Muscle of arm (tissue), 12 donors: ENCODE results near the gene CCHCR1. TPM values are rescaled to one million over a fixed set of nuclear protein-coding genes. Genes with fewer than 3 reads are reported as not detected.

Experiments
- DNase-seq: peaks from one replicate; pipeline ENCODE4 v3.0.0-alpha.2; 2013
- polyA plus RNA-seq, 12 donors: library from polyadenylated mRNA; unstranded; fragments of 120-200 nt; gene quantifications; one replicate each; pipeline ENCODE4 v1.2.1, GENCODE V29; 2013; ENCODE audit not compliant: insufficient read length in 12 of 12

Gene CCHCR1
- polyA plus RNA-seq, 12 donors = 9.5 to 25.3 (median 12.6) TPM; not detected in 1

DNA sequence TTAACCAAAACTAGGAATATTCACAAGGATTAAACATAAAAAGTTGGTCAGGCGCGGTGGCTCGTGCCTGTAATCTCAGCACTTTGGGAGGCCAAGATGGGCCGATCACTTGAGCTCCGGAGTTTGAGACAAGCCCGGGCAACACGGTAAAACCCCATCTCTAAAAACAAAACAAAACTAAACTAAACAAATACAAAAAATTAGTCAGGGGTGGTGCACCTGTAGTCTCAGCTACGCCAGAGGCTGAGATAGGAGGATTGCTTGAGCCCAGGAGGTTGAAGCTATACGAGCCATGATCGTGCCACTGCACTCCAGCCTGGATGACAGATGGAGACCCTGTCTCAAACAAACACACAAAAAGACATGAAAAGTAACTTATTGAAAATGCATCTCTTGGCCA is 21.9 kb downstream of the CCHCR1 start:
- no peak for DNase-seq

DNA sequence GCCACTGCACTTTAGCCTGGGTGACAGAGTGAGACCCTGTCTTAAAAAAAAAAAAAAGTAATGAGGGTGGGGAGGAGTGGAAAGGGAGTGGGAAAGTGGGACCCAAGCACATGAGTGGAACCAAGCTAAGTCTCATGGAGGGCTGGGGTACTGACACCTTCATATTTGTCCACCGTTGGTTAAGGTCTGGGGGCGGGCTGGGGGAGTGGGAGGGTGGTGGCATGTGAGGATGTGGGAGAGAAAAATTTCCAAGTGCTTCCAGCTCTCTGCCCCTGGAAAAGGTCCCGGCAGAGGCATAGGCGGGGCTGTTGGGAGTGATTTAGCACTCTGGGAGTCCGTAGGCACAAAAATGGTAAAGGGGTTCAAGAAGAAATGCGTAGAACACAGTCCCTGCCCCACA is 24.8 kb downstream of the CCHCR1 start:
- no peak for DNase-seq

DNA sequence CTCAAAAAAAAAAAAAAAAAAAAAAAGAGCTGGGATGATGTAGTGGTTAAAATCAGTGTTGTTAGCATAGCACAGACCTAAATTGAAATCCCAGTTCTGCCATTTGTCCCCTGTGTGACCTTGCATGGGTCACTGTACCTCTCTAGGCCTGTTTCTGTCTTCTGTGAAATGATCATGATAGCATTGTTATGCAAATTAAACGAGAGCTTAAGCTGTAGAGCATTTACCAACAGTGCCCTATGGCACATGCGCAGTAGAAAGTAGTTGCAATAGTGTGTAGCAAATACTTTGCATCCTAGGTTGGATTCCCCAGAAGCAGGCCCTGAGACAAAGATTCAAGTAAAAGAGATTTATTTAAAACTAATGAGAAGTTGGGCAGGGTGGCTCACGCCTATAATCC is 26.0 kb downstream of the CCHCR1 start:
- no peak for DNase-seq

DNA sequence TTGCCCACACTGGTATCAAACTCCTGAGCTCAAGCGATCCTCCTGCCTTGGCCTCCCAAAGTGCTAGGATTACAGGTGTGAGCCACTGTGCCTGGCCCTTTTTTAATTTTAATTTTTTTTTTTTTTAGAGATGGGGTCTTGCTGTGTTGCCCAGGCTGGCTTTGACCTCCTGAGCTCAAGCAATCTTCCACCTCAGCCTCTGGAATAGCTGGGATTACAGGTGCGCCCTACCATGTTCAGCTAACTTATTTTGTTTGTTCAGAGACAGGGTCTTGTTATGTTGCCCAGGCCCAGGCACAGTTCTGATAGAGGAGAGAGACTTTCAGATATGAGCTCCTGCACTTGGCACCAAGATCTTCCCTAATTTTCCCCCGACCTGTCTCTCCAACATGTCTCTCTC is 26.9 kb downstream of the CCHCR1 start:
- no peak for DNase-seq

DNA sequence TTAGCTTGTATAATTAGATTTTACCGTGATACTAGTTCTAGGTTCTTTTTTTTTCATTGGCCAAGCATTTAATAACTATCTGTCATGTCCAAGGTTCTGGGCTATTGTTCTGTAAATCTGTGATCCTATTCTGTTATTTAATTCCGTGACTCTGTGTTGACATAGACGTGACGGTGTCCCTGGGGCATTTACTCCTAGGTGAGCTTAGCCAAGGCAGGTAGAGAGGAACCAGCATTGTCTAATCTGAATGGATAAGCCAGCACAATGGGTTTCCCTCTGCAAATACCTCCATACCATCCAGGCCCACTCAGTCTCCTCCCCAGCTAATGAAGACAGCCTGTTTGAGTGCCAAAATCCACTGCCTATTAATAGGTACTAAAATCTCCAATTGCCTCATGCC is 28.5 kb downstream of the CCHCR1 start:
- DNase-seq = no peak

DNA sequence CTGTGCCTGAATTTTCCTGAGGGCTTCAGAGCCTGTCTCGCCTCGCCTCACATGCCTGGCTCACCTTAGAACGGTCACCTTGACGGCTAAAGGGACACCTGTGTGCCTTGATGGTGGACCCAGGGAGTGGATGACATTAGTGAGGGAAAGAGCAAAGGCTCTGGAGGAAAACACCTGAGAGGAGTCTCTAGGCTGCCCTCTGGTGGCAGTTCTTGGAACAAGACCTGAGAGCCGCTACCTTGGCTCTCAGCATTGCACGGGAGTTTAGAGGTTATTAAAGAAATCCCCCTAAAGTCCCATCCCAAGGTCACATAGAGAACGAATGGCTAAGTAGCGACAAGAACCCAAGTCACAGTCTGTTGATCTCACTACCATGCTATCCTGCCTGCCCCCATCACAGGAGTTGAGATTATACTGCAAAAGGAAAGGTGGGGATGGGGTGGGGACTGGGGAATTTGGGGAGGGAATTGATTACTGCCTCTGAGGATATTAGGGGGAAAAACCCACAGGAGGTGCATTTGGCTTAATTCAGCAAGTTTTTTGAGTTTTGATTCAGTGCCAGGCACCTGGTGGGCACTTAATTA is 29.4 kb downstream of the CCHCR1 start:
- DNase-seq = no peak

DNA sequence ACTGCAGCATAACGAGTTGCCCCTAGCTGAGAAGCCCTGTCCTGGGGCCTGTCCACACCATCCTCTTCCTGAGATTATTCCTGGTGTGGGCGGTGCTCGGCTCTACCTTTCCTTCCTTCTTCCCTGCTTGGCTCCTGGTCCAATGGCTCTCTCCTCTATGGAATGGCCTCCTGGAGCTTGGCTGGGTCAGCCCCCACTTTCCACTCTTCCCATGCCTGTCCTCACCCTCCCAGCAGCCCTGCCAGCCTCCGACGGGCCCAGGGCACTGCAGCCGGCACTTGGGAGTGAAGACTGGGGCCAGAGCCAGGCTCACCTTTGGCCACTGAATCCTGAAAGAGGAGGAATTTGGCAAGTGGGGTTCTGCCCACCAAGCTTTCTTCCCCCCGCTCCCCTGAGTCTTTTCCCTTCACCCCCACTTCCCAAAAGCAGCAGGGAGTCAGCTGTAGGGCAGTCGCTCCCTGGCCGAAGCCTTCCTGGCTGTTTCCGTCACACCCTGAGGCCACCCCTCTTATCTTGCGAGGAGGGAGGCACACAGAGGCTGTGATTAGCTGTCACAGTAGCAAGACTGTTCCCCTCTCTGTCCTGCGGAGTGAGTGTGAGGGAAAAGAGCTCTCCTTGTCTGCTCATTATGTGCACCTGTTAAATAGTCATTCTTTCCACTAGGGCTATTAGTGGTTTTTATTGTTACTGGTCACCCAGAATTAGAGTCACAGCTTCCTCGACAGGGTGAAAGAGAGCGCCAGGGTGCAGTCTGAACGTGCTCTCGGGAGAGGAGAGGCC is 31.0 kb downstream of the CCHCR1 start:
- DNase-seq = no peak

DNA sequence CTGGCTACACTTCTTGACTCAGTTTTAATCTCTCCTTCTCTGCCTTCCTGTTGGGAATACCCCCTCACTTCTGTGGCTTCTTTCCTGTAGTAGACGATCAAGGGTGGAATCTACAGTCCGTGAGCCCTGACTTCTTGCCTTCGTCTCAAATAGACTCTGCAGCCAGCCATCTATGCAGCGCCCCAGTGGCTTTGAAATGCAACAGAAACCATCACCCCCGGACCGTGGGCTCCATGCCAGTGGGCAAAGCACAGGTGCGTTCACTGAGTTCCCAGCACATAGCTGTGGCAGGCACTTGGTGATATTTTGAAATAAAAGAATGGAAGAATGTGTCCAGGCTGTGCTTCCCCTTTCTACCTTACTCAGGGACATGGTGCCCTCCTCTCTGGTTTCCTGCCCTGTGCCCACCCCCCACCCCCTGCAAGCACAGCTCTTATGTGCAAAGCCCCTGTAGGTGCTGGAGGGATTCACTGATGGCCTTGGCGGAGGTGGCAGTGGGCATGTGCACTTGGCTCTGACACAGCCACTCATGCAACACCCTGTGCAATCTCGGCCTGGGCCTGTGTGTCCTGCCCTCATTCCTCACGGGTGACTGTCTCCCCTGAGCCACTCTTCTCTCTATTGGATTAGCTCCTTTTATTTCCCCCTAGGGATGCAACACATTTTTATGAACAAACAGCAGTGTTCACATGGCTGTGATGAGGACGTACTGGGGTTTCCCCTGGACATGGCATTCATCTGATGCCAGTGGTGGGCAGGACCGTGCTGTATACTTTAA is 31.8 kb downstream of the CCHCR1 start:
- no peak for DNase-seq

DNA sequence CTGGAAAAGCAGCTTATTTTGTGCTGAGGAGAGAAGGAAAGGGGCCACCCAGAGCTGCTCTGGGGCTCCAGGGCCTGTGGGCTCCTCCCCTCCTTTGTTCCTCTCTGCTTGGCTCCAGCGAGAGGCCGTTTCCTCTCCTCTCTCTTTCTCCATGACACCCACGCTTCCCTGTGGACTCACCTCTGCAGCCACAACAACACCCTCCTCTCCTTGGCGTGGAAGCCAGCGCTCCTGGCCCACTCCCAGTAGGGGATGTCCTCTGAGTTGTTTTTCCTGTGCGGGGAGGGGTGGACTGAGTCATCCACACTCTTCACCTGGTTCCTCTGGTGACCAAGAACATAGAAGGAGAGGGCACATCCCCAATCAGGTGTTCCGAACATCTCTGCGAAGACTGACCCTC is 32.4 kb downstream of the CCHCR1 start:
- DNase-seq = peak; percentile 59

DNA sequence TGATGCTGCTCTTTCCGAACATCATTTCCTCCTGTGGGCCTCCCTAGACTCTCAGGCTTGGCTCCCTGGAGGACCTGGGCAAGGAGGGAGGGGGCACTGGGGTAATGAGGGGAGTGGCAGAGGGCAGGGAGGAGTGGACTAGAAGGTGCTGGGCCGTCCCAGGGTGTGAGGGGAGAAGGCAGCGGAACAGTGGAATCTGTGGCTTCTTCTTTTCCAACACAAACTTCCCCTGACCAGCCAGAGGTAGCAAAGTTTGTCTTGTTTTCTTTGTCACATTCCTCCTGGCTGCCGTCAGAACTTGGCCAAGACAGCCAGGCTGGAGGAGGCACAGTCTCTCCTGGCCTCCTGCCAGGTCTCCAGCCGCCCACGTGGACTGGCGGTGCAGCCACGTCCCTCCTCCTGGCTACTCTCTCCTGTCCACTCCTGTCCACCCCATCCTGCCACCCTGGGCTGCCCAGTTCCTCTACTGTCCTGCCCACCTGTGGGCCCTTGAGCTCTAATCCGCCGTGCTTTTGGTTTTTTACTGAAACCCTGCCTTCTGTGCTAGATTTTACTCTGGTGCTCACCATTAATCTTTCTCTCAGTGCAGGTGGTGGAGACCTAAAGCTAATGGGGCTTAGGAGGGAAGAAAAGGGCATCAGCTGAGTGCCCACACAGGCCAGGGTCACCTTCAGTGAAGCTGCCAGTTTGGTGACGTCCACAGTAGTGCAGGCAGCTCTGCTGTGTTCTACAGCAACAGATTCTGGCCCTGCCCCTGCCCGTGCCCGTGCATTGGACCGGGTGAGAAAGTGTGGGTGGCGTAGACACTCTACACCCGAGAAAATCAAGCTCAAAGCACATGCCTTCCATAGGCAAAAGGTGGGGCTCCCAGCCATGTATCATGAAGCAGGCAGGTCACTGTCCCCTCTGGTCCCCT is 34.6 kb downstream of the CCHCR1 start:
- peak; percentile 75 for DNase-seq

DNA sequence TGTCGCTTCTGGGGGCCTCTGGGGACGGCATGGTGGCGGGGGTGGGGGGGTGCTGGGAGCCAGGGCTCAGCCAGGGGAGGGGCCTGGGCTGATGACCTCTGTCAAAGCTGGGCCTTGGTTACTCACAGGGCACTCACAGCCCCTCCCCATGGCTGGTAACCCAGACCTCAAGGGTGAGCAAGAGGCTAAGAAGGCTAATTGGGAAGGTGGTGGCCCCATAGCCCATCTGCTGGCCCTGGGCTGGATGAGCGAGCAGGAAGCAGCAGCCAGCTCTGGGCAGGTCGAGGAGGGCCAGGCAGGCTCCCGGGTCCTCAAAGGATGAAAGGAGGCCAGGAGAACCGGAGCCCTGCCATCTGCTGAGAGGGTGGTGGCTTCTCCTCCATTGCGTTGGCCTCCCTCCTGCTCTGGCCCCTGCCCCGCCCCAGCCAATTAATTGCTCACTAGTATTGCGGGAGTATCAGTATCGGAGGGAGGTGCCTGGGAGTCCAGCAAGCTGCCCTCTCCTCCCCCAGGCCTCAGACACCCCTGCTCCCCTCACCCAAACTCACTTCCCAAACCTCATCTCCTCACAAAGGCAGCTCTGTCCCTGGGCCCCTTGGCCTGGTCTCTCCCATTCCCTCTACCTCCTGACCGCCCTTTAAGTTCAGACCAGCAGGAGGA is 36.3 kb downstream of the CCHCR1 start:
- no peak for DNase-seq

DNA sequence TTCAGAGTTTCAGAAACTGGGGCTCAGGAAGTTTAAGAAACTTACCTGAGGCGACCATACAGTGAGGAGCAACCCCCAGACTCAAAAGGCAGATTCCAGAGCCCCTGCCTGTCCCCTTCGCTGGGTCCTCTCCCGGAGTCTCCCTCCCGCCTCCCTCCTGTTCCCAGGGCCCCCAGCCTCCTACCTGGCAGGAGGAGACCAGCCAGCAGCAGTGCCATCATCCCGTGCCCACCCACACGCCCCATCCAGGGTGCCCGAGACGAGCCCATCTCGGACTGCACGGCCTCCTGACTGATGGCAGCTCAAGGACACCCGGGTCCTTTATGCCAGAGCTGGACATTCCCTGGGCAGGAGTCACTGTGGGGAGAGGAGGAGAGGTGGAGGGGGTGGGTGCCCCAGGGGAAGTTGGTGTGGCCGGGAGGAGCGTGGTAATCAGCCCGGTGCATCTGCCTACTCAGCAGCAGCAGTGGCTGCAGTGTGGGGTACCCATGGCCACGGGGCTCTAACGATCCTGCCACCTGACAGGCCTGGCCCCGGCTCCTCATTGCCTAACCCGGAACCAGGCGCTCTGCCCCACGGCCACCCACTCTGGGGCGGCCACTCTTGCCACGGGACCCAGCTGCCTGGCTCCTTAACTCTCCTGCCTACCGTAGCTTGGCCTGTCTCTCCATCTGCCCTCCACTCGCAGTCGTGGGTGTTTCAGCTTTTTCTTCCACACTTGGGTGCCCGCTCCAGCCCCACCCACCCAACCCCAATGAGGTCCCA is 37.3 kb downstream of the CCHCR1 start, which contains the start of gene CDSN:
Gene CDSN (minus strand): TSS at position 296 of the 765 bp plus-strand sequence. CDS start 27 bp downstream, at position 269.
- DNase-seq = no peak

DNA sequence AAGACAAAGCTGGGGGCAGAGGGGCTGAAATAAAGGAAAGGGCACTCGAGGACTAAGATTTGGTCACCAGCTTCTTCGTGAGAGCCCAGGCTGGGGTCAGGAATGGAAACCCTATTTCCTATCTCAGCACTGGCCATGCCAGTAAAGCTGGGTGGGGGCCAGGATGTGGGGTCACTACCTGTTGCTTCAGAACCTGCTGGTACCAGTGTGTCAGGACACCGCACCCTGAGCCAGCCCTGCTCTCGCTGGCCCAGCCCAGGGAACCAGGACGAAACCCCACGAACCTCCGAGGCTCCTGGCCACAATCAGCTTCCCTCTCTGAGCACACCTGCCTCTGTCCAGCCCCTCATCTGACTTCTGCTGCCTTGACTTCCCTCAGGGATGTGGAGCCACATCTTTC is 39.4 kb downstream of the CCHCR1 start:
- DNase-seq = no peak

DNA sequence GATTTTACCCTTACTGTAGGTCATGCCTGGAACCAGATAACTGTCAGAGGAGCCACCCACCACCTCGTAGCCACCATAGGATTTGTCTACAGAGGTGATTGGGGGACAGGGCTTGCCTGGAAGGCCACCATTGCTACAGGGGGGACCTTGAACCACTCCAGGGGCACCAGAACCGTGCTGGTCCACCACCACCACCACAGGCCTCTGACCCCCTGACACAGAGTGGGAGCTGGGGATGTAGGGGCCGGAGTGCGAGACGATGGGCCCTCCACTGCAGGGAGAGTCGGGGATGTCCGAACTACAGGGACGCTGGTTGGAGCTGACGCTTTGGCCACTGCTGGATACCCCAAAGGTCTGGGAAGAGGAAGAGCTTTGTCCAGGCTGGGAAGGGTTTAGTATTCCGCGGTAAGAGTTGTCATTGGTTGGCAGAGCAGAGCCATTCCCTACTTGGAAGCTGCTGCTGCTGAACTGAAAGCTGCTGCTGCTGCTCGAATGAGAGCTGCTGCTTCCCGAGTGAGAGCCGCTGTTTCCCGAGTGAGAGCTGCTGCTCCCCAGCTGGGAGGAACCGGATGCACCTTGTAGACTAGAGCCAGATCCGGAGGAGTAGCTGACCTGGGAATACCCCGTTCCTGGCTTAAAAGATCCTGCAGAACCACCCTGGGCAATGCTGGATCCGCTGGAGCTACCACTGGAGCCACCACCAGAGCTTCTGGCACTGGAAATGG is 40.8 kb downstream of the CCHCR1 start:
- no peak for DNase-seq

DNA sequence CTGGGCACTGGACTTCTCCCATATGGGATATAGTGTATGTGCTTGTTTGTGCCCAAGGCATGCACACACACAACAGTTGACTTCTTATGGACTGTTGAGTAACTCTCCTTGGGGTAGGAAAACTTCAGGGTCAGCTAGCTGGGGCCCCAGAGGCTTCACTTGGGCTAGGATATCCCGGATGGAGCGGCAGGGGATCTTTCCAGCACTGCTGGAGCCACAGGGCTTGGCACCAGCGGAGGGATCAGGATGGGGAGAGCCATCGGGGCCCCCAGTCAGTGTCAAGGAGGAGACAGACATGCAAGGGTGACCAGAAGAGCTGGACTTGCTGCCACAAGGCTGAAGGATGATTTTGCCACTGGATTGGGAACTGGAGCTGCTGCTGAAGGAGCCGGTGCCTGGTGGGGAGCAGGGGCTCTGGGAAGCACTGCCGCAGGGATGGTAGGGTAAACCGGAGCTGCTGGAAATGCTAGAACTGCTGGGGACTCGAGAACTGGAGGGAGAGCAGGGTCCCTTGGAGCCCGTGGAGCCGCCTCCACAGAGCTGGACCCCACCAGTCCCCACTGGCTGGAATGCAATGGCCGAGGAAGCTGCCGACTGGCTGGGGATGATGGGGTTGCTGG is 41.6 kb downstream of the CCHCR1 start:
- DNase-seq = no peak

DNA sequence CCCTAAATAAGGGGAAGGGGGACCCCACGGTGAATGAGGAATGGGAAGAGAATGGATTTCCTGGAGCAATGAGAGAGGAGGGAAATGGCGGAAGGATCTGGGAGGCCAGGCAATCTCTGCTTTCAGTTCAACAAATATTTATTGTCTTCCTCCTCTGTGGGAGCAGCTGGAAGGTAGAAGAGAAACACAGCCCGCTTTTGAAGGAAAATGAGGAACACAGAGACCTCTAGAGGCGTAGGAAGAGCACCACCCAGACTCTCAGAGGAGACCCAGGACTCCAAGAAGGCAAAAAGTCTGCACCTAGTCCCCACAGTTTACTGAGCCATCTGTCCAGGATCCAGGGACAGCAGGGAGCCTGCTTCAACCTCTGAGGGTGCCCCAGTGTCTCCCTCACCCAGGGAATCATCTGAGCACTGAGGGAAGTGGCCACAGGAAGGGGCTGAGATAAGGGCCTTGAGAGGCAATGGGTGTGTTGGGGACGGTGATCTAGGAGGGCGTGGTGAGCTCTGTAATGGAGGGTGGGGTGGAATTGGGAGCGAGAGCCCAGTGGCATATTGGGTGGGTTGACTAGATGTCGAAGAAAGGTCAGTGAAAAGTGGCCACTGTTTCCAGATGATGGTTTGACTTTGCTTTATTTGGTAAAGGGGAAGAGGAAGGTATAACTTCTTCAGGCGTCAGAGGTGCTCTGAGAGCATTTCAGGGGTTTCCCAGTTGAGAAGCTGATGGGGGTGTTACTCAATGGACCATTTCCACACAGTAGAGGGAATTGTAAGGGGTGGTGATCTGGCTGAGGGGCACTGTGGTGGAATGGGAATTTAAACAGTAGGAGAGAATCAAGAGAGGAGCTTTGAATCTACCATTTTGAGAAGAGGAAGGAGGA is 42.4 kb downstream of the CCHCR1 start:
- DNase-seq = no peak

DNA sequence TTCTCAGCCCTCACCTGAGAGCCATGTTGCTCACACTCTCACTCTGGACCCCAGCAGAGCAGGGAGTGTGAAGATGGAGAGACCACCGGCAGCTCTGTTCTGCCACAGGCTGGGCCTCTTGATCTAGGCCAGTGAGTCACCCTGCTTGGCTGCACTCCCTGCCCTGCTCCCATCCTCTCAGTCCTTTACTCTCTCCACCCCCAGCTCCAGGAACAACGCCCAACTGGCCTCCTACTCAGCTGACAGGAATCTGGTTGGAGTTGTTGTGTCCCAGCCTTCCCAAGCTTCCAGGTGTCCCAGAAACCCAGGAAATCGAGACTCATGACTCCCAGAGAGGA is 43.1 kb downstream of the CCHCR1 start, which contains the start of gene PSORS1C1:
Gene PSORS1C1 (plus strand): TSS at position 260 of the 338 bp plus-strand sequence. CDS start 14,833 bp downstream, outside the sequence.
- DNase-seq = peak; percentile 66
